Measurements from ENCODE around the gene ACOT4.
"Not testable (repeated sequence)": the region's sequence is repeated elsewhere in the genome, so short reads cannot be mapped to it uniquely, and the experiment has no call there.

- not testable (repeated sequence) for TF ChIP-seq TAF1 (conservative IDR thresholded peaks at IDR 0.05); HNF4A (conservative IDR thresholded peaks at IDR 0.05); CTCF (IDR thresholded peaks at IDR 0.05; ENCODE audit: low read depth, low read length, missing input control); FOXA1 (IDR thresholded peaks at IDR 0.05)
These were observed 25.2 kb upstream of the ACOT4 start for GRCh38 chr14:73566431-73566830.

All from liver (tissue), 3 donors.